HepG2 (cell line): ENCODE results near the gene RNASE4. TPM values are rescaled to one million over a fixed set of nuclear protein-coding genes. Genes with fewer than 3 reads are reported as not detected.

Experiments
- ATF7-NPFF ChIP-seq: sonication (generic); formaldehyde crosslinking; IDR thresholded peaks from 2 replicates; pipeline ENCODE4 v1.8.1; 2023; ENCODE audit warnings: mild to moderate bottlenecking, low read depth, missing genetic modification reagents, moderate library complexity
- DMAP1 ChIP-seq: IDR thresholded peaks from 2 replicates; pipeline ENCODE4 v1.6.1; 2016
- HMG20B ChIP-seq: conservative IDR thresholded peaks from 2 replicates; pipeline ENCODE4 v1.6.1; 2016; ENCODE audit warnings: missing genetic modification reagents, missing compliant biosample characterization
- JDP2 ChIP-seq: sonication (generic); formaldehyde crosslinking; IDR thresholded peaks from 2 replicates; pipeline ENCODE4 v1.8.1; 2022; ENCODE audit warnings: missing genetic modification reagents, borderline replicate concordance
- MLLT10 ChIP-seq: sonication (generic); formaldehyde crosslinking; IDR thresholded peaks from 2 replicates; pipeline ENCODE4 v1.4.0; 2020; ENCODE audit warnings: missing genetic modification reagents
- NCOR1 ChIP-seq: fragments of 200-600 bp; sonication (generic); IDR thresholded peaks from 2 replicates; pipeline ENCODE4 v1.7.0; 2017; ENCODE audit warnings: antibody characterized with exemption, low read length, borderline replicate concordance
- NFE2L2 ChIP-seq: fragments of 150-350 bp; IDR thresholded peaks from 2 replicates; pipeline ENCODE4 v1.6.1; 2014; ENCODE audit warnings: low read length
- NFIC ChIP-seq: IDR thresholded peaks from 2 replicates; pipeline ENCODE4 v1.6.1; 2012; ENCODE audit warnings: mild to moderate bottlenecking, low read length, inconsistent platforms
- PAX8 ChIP-seq: sonication (generic); formaldehyde crosslinking; IDR thresholded peaks from 2 replicates; pipeline ENCODE4 v1.8.0; 2022; ENCODE audit warnings: mild to moderate bottlenecking, missing genetic modification reagents, borderline replicate concordance
- PRDM4 ChIP-seq: sonication (generic); formaldehyde crosslinking; IDR thresholded peaks from 2 replicates; pipeline ENCODE4 v1.9.0; 2021; ENCODE audit warnings: missing genetic modification reagents, borderline replicate concordance
- RBM39 ChIP-seq: fragments of 200-400 bp; formaldehyde crosslinking; IDR thresholded peaks from one replicate; pipeline ENCODE4 v1.6.1; 2018; ENCODE audit warnings: antibody characterized with exemption, mild to moderate bottlenecking, low read depth, low read length; ENCODE audit not compliant: poor library complexity, severe bottlenecking
- SNAPC4 ChIP-seq: sonication (generic); formaldehyde crosslinking; IDR thresholded peaks from 2 replicates; pipeline ENCODE4 v1.4.0; 2020; ENCODE audit warnings: mild to moderate bottlenecking, missing genetic modification reagents
- SRSF4 ChIP-seq: fragments of 200-400 bp; formaldehyde crosslinking; IDR thresholded peaks from one replicate; pipeline ENCODE4 v1.6.1; 2018; ENCODE audit warnings: mild to moderate bottlenecking, low read depth, low read length, moderate library complexity; ENCODE audit not compliant: poor library complexity, severe bottlenecking
- TBP ChIP-seq: sonication (generic); formaldehyde crosslinking; IDR thresholded peaks from 2 replicates; pipeline ENCODE4 v1.5.0; 2020; ENCODE audit warnings: missing genetic modification reagents
- XRCC5 ChIP-seq: fragments of 200-400 bp; formaldehyde crosslinking; optimal IDR thresholded peaks from 2 replicates; pipeline ENCODE3; 2017; ENCODE audit warnings: mild to moderate bottlenecking, low read length
- ZC3H4 ChIP-seq: sonication (generic); formaldehyde crosslinking; IDR thresholded peaks from 2 replicates; pipeline ENCODE4 v1.4.0; 2020; ENCODE audit warnings: missing genetic modification reagents, borderline replicate concordance
- ZNF251 ChIP-seq: sonication (generic); formaldehyde crosslinking; IDR thresholded peaks from 2 replicates; pipeline ENCODE4 v1.9.0; 2021; ENCODE audit warnings: mild to moderate bottlenecking, missing genetic modification reagents
- ZNF574 ChIP-seq: sonication (generic); formaldehyde crosslinking; IDR thresholded peaks from 2 replicates; pipeline ENCODE4 v1.4.0; 2020; ENCODE audit warnings: missing genetic modification reagents
- ZNF746 ChIP-seq: sonication (generic); formaldehyde crosslinking; IDR thresholded peaks from 2 replicates; pipeline ENCODE4 v1.8.0; 2022; ENCODE audit warnings: mild to moderate bottlenecking, missing genetic modification reagents
- ZZZ3 ChIP-seq: sonication (generic); formaldehyde crosslinking; IDR thresholded peaks from 2 replicates; pipeline ENCODE4 v1.4.0; 2020; ENCODE audit warnings: missing genetic modification reagents, mild to moderate bottlenecking, borderline replicate concordance
- polyA plus RNA-seq, 8 experiments: library from polyadenylated mRNA; depleted of rRNA in 3 of 8; stranded (reverse) in 7 of 8; unstranded in 1 of 8; fragments of >200 nt; fragmentation: Illumina TruSeq in 4 of 8; extraction: Trizol in 4 of 8; gene quantifications; 2 replicates each; pipeline versions ENCODE4 v1.2.1 to v1.2.3, GENCODE V29; 2011 to 2016; ENCODE audit warnings: low read depth in 4 of 8, missing spikeins in 1 of 8, mixed read lengths in 1 of 8; ENCODE audit not compliant: insufficient read depth in 1 of 8
- total RNA-seq, 5 experiments: library from RNA; depleted of rRNA; stranded (reverse); fragments of >200 nt; fragmentation: Illumina TruSeq; extraction: Trizol; gene quantifications; 2 replicates each; pipeline ENCODE4 v1.2.3, GENCODE V29; 2016; ENCODE audit warnings: low read depth in 1 of 5

The RNASE4 gene
- total and polyA plus RNA-seq, 2 of the 13 experiments (the other 11 are each of a cell fraction or from before 2014, with no cell fraction given), result 109 to 983 TPM

GRCh38 chr14:20682127-20682434, 2.3 kb upstream of the RNASE4 start (continued):
- TF ChIP-seq SNAPC4 (CRISPR knock-in tag) (peak; percentile 3; the same call in 1 of the 2 replicates), TBP (CRISPR knock-in tag) (no peak), PRDM4 (CRISPR knock-in tag) (0 out of 2 replicates have a peak, but pooled peaks have one; percentile 65), HMG20B (CRISPR knock-in tag) (no peak), ZNF251 (CRISPR knock-in tag) (no peak), NCOR1 (no peak), ZC3H4 (no peak; the same call in 1 of the 2 replicates), ZNF574 (CRISPR knock-in tag) (no peak), ZNF746 (CRISPR knock-in tag) (no peak), DMAP1 (CRISPR knock-in tag) (no peak), XRCC5 (peak; percentile 3), MLLT10 (no peak), NFE2L2 (no peak), PAX8 (CRISPR knock-in tag) (no peak), SRSF4 (no peak), ATF7-NPFF (CRISPR knock-in tag) (no peak), RBM39 (no peak), NFIC (no peak), JDP2 (no peak), ZZZ3 (CRISPR knock-in tag) (no peak)
